Thymus (tissue), 11 donors: ENCODE data around the gene PARP12. TPM values are rescaled to one million over a fixed set of nuclear protein-coding genes. Genes with fewer than 3 reads are reported as not detected.

Experiments used
- DNase-seq, 9 donors: peaks; one replicate each; pipeline ENCODE4 v3.0.0-alpha.2; 2013; ENCODE audit warnings: low spot score in 9 of 9, low read depth in 6 of 9, missing footprints in 1 of 9
- H3K27ac ChIP-seq, 2 donors: one replicate each; pipeline ENCODE4 v1.5.1; 2013; ENCODE audit warnings: control low read depth in 1 of 2, low read depth in 1 of 2, low read length in 1 of 2, mild to moderate bottlenecking in 1 of 2, moderate library complexity in 1 of 2
- H3K27me3 ChIP-seq, 2 donors: one replicate each; pipeline ENCODE4 v1.5.1; 2013; ENCODE audit warnings: low read length in 1 of 2; ENCODE audit not compliant: control insufficient read depth in 2 of 2, insufficient read depth in 1 of 2
- H3K36me3 ChIP-seq, 2 donors: one replicate each; pipeline ENCODE4 v1.5.1; 2013; ENCODE audit warnings: low read length in 1 of 2, mild to moderate bottlenecking in 1 of 2, moderate library complexity in 1 of 2; ENCODE audit not compliant: control insufficient read depth in 2 of 2, insufficient read depth in 2 of 2
- H3K4me1 ChIP-seq, 2 donors: one replicate each; pipeline ENCODE4 v1.5.1; 2013; ENCODE audit warnings: low read length in 2 of 2; ENCODE audit not compliant: control insufficient read depth in 2 of 2, insufficient read depth in 2 of 2
- H3K4me3 ChIP-seq, 2 donors: one replicate each; pipeline ENCODE4 v1.5.1; 2013; ENCODE audit warnings: low read length in 2 of 2, control low read depth in 1 of 2, mild to moderate bottlenecking in 1 of 2
- H3K9me3 ChIP-seq, 2 donors: one replicate each; pipeline ENCODE4 v1.5.1; 2013; ENCODE audit warnings: low read length in 1 of 2, mild to moderate bottlenecking in 1 of 2; ENCODE audit not compliant: control insufficient read depth in 2 of 2, insufficient read depth in 1 of 2
- WGBS: extraction: QIAGEN DNeasy Blood & Tissue Kit; methylation state at CpG from one replicate; pipeline ENCODE4 v1.1.7; 2013; 5-methylcytosine and 5-hydroxymethylcytosine counted together
- polyA plus RNA-seq: library from polyadenylated mRNA; stranded (reverse); fragments of 200-250 nt; gene quantifications from one replicate; pipeline ENCODE4 v1.2.3, GENCODE V29; 2013
- total RNA-seq: library from RNA; stranded (reverse); fragments of 120-200 nt; gene quantifications from one replicate; pipeline ENCODE4 v1.2.4, GENCODE V29; 2013
- donor health status: healthy.

PARP12 gene
- total and polyA plus RNA-seq, 2 donors, result 43.6 to 76.5 TPM

- no peak for DNase-seq
- no peaks in the 10 kb centered on the region for H3K36me3 ChIP-seq
- peaks cover 4 to 11% of the 10 kb centered on the region in 2 donors for H3K4me1 ChIP-seq
- H3K4me3 ChIP-seq, result no peak overlapping the region
- 94% methylated on average over 13 of the region's 13 CpGs for WGBS
- H3K27ac ChIP-seq, result no peak overlapping the region
- H3K9me3 ChIP-seq, result peaks cover 0 to 6% of the 10 kb centered on the region in 2 donors
- no peaks in the 10 kb centered on the region for H3K27me3 ChIP-seq
These were observed 74.8 kb downstream of the PARP12 start for GRCh38 chr7:139987691-139988516.

DNA sequence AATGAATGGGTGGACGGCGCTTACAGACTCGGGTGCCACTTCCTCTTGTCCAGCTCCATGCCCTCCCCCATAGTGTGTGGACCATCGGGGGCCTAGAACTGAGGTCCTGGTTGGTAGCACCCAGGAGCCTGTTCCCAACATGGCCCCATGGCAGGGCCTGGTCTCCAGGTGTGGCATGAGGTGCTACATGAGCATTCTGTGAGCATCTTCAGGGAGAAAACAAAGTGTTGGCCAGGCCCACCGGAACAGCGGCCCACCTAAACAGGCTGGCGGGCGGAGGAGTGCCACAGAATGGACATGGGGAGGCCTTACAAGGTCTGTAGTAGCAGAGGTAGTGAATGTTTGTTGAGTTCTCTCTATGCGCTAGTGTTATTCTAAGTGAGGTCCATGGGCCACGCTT is 76.9 kb downstream of the PARP12 start:
- no peaks in the 10 kb centered on the region for H3K27me3 ChIP-seq
- WGBS, result over 99% methylated on average over 10 of the region's 10 CpGs

GRCh38 chr7:139984642-139985539 is 77.9 kb downstream of the PARP12 start:
- WGBS, result 94% methylated on average over 8 of the region's 8 CpGs
- DNase-seq, result no peak
- H3K36me3 ChIP-seq, result no peaks in the 10 kb centered on the region
- no peaks in the 10 kb centered on the region for H3K27me3 ChIP-seq
- peaks cover 11 to 20% of the 10 kb centered on the region in 2 donors for H3K4me1 ChIP-seq
- H3K9me3 ChIP-seq, result peaks cover 0 to 6% of the 10 kb centered on the region in 2 donors
- no peak overlapping the region for H3K4me3 ChIP-seq
- no peak overlapping the region for H3K27ac ChIP-seq

More for the DNA sequence above, 76.9 kb downstream of the PARP12 start:
- Histone ChIP-seq H3K27ac (no peak overlapping the region), H3K4me1 (peaks cover 6 to 18% of the 10 kb centered on the region in 2 donors), H3K36me3 (no peaks in the 10 kb centered on the region), H3K4me3 (no peak overlapping the region), H3K9me3 (peaks cover 0 to 6% of the 10 kb centered on the region in 2 donors)
- DNase-seq, result no peak

- Histone ChIP-seq H3K4me1 (peaks cover 11 to 17% of the 10 kb centered on the region in 2 donors), H3K36me3 (no peaks in the 10 kb centered on the region), H3K27ac (no peak overlapping the region), H3K27me3 (no peaks in the 10 kb centered on the region), H3K9me3 (peaks cover 0 to 6% of the 10 kb centered on the region in 2 donors), H3K4me3 (no peak overlapping the region)
- 94% methylated on average over 9 of the region's 9 CpGs for WGBS
- no peak for DNase-seq
These were observed 79.5 kb downstream of the PARP12 start for GRCh38 chr7:139982927-139983920.

DNA sequence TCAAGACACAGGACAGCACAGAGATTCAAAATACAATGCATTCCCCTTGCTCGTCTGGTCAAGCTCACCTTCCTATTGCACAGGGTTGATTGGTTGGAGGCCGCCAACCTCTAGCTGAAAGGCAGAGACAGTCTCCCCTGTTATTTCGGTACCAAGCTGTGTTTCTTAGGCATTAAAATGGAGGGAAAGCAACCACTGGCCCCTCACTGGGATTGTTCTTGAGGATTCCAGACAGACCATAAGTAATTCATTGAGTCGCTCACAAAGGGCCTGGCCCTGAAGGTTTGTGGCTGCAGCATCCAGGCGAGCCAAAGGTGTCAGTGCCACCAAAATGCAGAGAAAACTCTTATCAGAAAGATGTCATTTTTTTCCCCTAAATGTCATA is 81.2 kb downstream of the PARP12 start:
- peaks cover 11 to 17% of the 10 kb centered on the region in 2 donors for H3K4me1 ChIP-seq
- H3K27ac ChIP-seq, result no peak overlapping the region
- no peak overlapping the region for H3K4me3 ChIP-seq
- H3K9me3 ChIP-seq, result peaks cover 0 to 6% of the 10 kb centered on the region in 2 donors
- no peaks in the 10 kb centered on the region for H3K27me3 ChIP-seq
- H3K36me3 ChIP-seq, result no peaks in the 10 kb centered on the region
- WGBS, result 95% methylated on average over 5 of the region's 5 CpGs
- no peak for DNase-seq

DNA sequence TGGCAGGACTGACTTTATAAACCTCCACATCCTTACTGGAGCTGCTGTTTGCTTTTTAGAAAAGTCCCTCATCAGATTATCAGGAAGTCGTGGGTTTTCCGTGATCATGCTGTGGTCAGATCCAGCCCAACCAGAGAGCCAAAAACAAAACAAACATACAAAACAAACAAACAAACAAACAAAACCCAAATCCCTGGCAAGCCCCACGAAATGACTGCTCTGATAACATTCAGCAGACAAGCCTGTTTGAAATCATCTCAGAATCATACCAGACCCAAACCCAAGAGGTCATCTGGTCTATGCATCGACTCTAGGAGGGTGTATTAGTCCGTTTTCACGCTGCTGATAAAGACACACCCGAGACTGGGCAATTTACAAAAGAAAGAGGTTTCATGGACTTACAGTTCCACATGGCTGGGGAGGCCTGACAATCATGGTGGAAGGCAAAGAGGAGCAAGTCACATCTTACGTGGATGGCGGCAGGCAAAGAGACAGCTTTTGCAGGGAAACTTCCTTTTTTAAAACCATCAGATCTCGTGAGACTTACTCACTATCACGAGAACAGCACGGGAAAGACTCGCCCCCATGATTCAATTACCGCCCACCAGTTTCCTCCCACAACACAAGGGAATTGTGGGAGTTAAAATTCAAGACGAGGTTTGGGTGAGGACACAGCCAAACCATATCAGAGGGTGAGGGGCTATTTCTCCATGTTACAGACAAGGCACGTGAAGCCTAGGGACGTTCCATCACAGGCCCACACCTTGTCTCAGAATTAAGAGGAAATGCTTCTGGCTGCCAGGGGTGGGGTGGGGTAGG is 85.7 kb downstream of the PARP12 start:
- 94% methylated on average over 17 of the region's 17 CpGs for WGBS
- DNase-seq, result no peak
- Histone ChIP-seq H3K36me3 (no peaks in the 10 kb centered on the region), H3K27ac (no peak overlapping the region), H3K4me3 (no peak overlapping the region), H3K27me3 (no peaks in the 10 kb centered on the region), H3K9me3 (no peaks in the 10 kb centered on the region), H3K4me1 (peaks cover 11 to 17% of the 10 kb centered on the region in 2 donors)

DNA sequence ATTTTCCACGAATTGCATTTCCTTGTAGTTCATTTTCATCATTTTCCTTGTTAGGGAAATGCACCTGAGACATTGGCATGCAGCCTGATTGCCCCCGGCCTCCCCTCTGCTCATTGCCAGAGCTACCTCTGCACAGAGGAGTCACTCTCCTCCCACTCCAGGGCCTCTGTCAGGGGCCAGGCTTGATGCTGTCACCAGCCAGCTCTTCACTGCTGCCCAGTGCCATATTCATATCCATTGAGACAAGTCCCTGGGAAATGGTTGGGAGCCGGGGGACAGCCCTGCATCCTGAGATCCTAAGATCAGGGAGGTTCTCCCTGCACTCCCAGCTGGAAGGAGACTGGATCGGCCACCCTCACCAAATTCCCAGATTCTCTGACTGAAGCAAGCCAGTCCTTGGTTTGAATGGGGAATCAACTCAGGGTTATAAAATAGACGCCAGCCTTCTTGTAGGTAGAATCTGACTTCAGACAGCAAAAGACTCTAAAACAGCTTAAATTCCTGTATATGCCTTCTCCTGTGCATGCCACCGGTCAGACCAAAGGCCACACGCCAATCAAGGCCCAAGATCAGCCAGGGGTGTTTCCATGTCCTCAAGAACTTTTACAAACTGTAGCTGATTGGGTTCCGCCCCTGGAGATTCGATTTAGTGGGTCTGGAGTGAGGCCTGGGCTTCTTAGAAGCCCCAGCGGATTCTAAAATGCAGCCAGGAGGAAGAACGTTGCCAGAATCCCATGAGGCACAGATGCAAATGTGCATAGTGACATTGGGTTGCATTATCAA is 86.5 kb downstream of the PARP12 start:
- no peaks in the 10 kb centered on the region for H3K36me3 ChIP-seq
- 96% methylated on average over 11 of the region's 11 CpGs for WGBS
- no peak for DNase-seq

More for the DNA sequence above, 86.5 kb downstream of the PARP12 start:
- Histone ChIP-seq H3K27me3 (no peaks in the 10 kb centered on the region), H3K4me3 (no peak overlapping the region), H3K4me1 (peaks cover 11 to 15% of the 10 kb centered on the region in 2 donors), H3K9me3 (no peaks in the 10 kb centered on the region), H3K27ac (no peak overlapping the region)
